ENCODE data around the gene ATG9B. TPM values are rescaled to one million over a fixed set of nuclear protein-coding genes. Genes with fewer than 3 reads are reported as not detected.
A peak's percentile ranks its signal among the peaks of the same experiment; 100 is the strongest.

ATG9B gene
- total and polyA plus RNA-seq, 2 of the 13 experiments (the other 11 are each of a cell fraction or from before 2014, with no cell fraction given) = 0.24 TPM; not detected in 1

DNA sequence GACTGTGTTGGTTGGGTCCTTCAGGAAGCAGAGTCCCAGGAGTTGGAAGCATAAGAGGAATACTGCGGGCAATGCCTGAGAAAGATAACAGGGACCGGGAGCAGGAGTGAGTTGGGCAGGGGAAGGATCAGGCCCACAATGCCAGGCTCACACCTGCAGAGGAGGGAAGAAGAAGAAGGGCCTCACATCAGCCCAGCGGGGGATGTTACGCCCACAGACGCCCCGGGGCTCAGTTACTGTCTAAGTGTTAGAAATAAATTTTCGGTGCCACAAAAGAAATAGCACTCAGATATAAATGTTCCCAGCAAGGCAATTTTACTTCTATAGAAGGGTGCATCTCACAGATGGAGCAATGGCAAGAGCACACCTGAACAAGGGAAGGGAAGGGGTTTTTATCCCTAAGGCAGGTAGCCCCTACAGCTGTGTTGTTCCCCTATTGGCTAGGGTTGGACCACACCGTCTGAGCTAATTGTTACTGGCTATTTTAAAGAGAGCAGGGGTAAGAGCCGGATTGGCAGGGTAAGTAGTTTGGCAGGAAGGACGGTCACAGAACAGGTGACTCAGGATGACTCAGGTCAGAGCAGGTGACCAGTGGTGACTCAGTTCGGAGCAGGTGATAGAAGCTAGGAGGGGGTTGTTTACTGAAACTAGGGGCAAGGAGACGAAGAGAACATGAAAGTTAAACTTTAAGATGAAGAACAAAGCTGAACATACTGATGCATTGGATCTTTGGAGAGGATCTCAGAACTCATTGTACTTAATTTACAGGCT, 33.7 kb downstream of the ATG9B start, which contains the start of gene NOS3:
Gene NOS3 (plus strand): TSS at position 602 of the 771 bp plus-strand sequence. CDS start 2,787 bp downstream, outside the sequence.
- Histone ChIP-seq H3K4me1 (ENCODE audit: insufficient read depth, low read length) (peaks cover 11% of the 10 kb centered on the region; the same call in 1 of the 2 replicates), H3K79me2 (ENCODE audit: insufficient read depth, low read length) (no peaks in the 10 kb centered on the region), H3K4me3 (replicated peaks in 1 of 3; ENCODE audit: insufficient read depth in 1 of 3, low read depth in 2 of 3, low read length in 3 of 3) (no peak within 1 kb of the TSS), H3K27ac (ENCODE audit: extremely low read length, insufficient read depth, low read length) (no peak within 1 kb of the TSS), H3K4me2 (ENCODE audit: low read depth, low read length) (no peak within 1 kb of the TSS), H3K9ac (ENCODE audit: insufficient read depth, low read depth, low read length) (no peak within 1 kb of the TSS), H4K20me1 (ENCODE audit: insufficient read depth, low read length) (0 out of 2 replicates have a peak, but pooled peaks cover 2% of the 10 kb centered on the region), H3K9me3 (ENCODE audit: low read length) (no peaks in the 10 kb centered on the region), H3K27me3 (ENCODE audit: control insufficient read depth in 1 of 2, insufficient read depth in 2 of 2, low read length in 2 of 2) (peaks cover 4 to 52% of the 10 kb centered on the region in 2 experiments), H3K36me3 (replicated peaks in 1 of 2; ENCODE audit: control insufficient read depth in 1 of 2, insufficient read depth in 2 of 2, low read length in 2 of 2) (no peaks in the 10 kb centered on the region), H2AFZ (ENCODE audit: low read length) (no peak within 1 kb of the TSS)
- no TSS peak for BruUV-seq (replicated peaks)
- ATAC-seq (no peak), FAIRE-seq (no peak), DNase-seq (ENCODE audit: low spot score) (no peak)
- ChIA-PET POLR2A (interaction anchor here (1.0 kb wide), 1 partner anchor 19 kb away, joined by 3 read pairs; no protein-coding TSS in a partner anchor), CTCF (ENCODE audit: low intra/inter-chr PET ratio, low total read pairs) (no interaction called here)
- 11% methylated on average over 12 of the region's 12 CpGs for WGBS (ENCODE audit: low lambda C conversion rate)
- TF ChIP-seq FOSL2 (CRISPR knock-in tag; IDR thresholded peaks at IDR 0.05) = peak; percentile 82
- no peak for TF ChIP-seq CCAR2 (optimal IDR thresholded peaks at IDR 0.05; ENCODE audit: low read depth, low read length)
- in situ Hi-C loops (cut with HindIII; ENCODE audit: extremely low pct_ligation_motif_present, low pct_unique_long_range_greater_than_20kb) (no loop called here), intact Hi-C loops (cut with micrococcal nuclease; ENCODE audit: unreplicated experiment) (no loop called here)

DNA sequence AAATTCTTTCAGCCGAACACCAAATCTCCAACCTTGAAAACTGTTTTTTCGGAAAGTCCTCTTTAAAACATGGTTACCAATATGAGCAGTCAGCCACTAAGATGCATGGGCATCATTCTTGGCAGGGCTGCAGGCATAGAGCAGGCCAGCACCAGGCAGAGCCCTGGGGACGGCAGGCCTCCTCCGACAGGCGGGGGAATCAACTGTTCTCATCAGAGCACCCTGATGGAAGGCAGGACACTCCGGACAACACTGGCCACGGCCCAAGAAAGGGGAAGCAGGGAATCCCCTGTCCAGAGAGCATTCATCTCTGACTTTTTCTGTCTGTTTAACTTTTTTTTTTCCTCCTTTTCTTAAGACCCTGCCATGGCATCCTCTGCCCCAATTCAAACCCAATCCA, 34.8 kb downstream of the ATG9B start:
- FAIRE-seq = no peak

More for the DNA sequence above, 34.8 kb downstream of the ATG9B start:
- 0 out of 2 replicates have a peak, but pooled peaks cover 2% of the 10 kb centered on the region for H4K20me1 ChIP-seq (ENCODE audit: insufficient read depth, low read length)
- H3K79me2 ChIP-seq (ENCODE audit: insufficient read depth, low read length) = no peaks in the 10 kb centered on the region
- no peak overlapping the region for H3K4me3 ChIP-seq (replicated peaks in 1 of 3; ENCODE audit: insufficient read depth in 1 of 3, low read depth in 2 of 3, low read length in 3 of 3)
- peaks cover 4% of the 10 kb centered on the region; the same call in 1 of the 2 replicates for H3K4me1 ChIP-seq (ENCODE audit: insufficient read depth, low read length)
- DNase-seq (ENCODE audit: low spot score) = no peak
- H3K9ac ChIP-seq (ENCODE audit: insufficient read depth, low read depth, low read length) = no peak overlapping the region
- H3K27me3 ChIP-seq (ENCODE audit: control insufficient read depth in 1 of 2, insufficient read depth in 2 of 2, low read length in 2 of 2) = peaks cover 4 to 48% of the 10 kb centered on the region in 2 experiments
- no peaks in the 10 kb centered on the region for H3K36me3 ChIP-seq (replicated peaks in 1 of 2; ENCODE audit: control insufficient read depth in 1 of 2, insufficient read depth in 2 of 2, low read length in 2 of 2)
- no peaks in the 10 kb centered on the region for H3K9me3 ChIP-seq (ENCODE audit: low read length)
- in situ Hi-C loops (cut with HindIII; ENCODE audit: extremely low pct_ligation_motif_present, low pct_unique_long_range_greater_than_20kb) (loop anchor here (5.0 kb wide), 1 partner anchor 92 kb away; no protein-coding TSS in a partner anchor), intact Hi-C loops (cut with micrococcal nuclease; ENCODE audit: unreplicated experiment) (no loop called here)
- H3K4me2 ChIP-seq (ENCODE audit: low read depth, low read length) = no peak overlapping the region
- TF ChIP-seq RFXAP (CRISPR knock-in tag; IDR thresholded peaks at IDR 0.05; ENCODE audit: borderline replicate concordance) = no peak
- no peak for TF ChIP-seq ZNF746 (CRISPR knock-in tag; IDR thresholded peaks at IDR 0.05)
- no peak for TF ChIP-seq PRMT3 (CRISPR knock-in tag; IDR thresholded peaks at IDR 0.05; ENCODE audit: borderline replicate concordance, low read depth)
- TF ChIP-seq, protein P1, sequence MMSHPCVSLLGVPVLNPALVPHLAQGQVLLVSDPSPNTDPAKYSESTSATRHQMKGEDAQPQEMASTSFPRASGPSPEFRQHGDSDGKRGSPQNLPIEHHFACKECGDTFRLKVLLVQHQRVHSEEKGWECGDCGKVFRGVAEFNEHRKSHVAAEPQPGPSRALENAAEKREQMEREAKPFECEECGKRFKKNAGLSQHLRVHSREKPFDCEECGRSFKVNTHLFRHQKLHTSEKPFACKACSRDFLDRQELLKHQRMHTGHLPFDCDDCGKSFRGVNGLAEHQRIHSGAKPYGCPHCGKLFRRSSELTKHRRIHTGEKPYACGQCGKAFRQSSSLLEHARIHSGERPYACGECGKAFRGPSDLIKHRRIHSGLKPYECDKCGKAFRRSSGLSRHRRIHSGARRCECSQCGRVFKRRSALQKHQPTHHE (CRISPR knock-in tag; IDR thresholded peaks at IDR 0.05; ENCODE audit: borderline replicate concordance) = no peak
- TF ChIP-seq, protein P2, sequence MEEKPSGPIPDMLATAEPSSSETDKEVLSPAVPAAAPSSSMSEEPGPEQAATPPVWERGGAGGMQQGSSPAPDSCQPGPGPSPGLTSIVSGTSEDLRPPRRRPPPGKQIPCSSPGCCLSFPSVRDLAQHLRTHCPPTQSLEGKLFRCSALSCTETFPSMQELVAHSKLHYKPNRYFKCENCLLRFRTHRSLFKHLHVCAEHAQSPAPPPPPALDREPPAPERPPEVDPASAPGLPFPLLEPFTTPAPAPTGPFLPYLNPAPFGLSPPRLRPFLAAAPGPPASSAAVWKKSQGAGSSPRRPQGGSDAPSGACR (CRISPR knock-in tag; IDR thresholded peaks at IDR 0.05) = no peak
- no peak for TF ChIP-seq RAD21 (CRISPR knock-in tag; IDR thresholded peaks at IDR 0.05)
- no peak for TF ChIP-seq ATAD3A (CRISPR knock-in tag; IDR thresholded peaks at IDR 0.05)
- no peak for TF ChIP-seq TGIF2 (CRISPR knock-in tag; IDR thresholded peaks at IDR 0.05)
- TF ChIP-seq ZNF737 (CRISPR knock-in tag; IDR thresholded peaks at IDR 0.05; ENCODE audit: borderline replicate concordance) = no peak
- H2AFZ ChIP-seq (ENCODE audit: low read length) = no peak overlapping the region
- no TSS peak for BruUV-seq (replicated peaks)
- no peak overlapping the region for H3K27ac ChIP-seq (ENCODE audit: extremely low read length, insufficient read depth, low read length)
- WGBS (ENCODE audit: low lambda C conversion rate) = 0% methylated on average over 7 of the region's 7 CpGs
- ChIA-PET CTCF (ENCODE audit: low intra/inter-chr PET ratio, low total read pairs) (interaction anchor here (1.6 to 1.9 kb wide), 2 partner anchors 24 to 91 kb away, joined by 4 to 13 read pairs; no protein-coding TSS in a partner anchor), POLR2A (no interaction called here)
- ATAC-seq = no peak
